ENCODE results near the gene FHAD1.

DNA sequence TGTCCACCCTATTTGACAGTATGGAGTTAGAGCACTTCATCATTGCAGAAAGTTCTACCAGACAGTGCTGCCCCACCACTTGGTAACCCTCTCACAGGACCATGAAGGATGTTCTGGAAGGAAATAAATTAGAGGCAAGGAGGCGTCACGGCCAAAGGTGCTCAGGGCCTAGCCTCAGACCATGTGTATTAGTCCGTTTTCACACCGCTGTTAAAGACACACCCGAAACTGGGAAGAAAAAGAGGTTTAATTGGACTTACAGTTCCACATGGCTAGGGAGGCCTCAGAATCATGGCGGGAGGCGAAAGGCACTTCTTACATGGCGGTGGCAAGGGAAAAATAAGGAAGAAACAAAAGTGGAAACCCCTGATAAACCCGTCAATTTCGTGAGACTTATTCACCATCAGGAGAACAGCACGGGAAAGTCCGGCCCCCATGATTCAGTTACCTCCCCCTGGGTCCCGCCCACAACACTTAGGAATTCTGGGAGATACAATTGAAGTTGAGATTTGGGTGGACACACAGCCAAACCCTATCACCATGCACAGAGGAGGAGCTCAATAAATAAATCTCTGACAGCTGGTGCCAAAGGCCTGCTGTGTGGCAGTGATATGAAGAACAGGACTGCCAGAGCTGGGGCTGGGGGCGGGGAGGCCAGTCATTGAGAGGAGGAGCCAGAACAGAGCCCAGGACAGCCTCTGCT lies 75.8 kb downstream of the FHAD1 start:
- TF ChIP-seq CTCF (conservative IDR thresholded peaks at IDR 0.05 in 1 of 2, IDR thresholded peaks at IDR 0.05 in 1 of 2; ENCODE audit: extremely low read depth in 1 of 2, insufficient read depth in 1 of 2, low read depth in 1 of 2, low read length in 2 of 2): no peak
- TF ChIP-seq EZH2 (IDR thresholded peaks at IDR 0.05; ENCODE audit: borderline replicate concordance, low read length): no peak

All from mammary epithelial cell (primary cell).